ENCODE results near the gene BORCS5.

DNA sequence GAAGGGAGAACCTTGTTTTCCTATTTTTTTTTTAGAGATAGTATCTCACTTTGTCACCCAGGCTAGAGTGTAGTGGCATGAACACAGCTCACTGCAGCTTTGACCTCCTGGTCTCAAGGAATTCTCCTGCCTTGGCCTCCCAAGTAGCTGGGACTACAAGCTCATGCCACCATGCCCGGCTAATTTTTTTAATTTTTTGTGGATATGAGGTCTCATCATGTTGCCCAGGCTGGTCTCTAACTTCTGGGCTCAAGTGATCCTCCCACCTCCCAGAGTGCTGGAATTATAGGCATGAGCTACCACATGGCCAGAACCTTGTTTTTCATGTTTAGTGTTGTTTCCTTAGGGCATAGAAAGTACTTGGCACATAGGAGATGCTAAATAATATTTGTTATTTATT is 20.4 kb upstream of the BORCS5 start:
- TF ChIP-seq, protein P1, sequence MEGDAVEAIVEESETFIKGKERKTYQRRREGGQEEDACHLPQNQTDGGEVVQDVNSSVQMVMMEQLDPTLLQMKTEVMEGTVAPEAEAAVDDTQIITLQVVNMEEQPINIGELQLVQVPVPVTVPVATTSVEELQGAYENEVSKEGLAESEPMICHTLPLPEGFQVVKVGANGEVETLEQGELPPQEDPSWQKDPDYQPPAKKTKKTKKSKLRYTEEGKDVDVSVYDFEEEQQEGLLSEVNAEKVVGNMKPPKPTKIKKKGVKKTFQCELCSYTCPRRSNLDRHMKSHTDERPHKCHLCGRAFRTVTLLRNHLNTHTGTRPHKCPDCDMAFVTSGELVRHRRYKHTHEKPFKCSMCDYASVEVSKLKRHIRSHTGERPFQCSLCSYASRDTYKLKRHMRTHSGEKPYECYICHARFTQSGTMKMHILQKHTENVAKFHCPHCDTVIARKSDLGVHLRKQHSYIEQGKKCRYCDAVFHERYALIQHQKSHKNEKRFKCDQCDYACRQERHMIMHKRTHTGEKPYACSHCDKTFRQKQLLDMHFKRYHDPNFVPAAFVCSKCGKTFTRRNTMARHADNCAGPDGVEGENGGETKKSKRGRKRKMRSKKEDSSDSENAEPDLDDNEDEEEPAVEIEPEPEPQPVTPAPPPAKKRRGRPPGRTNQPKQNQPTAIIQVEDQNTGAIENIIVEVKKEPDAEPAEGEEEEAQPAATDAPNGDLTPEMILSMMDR (IDR thresholded peaks at IDR 0.05; ENCODE audit: low read length): no peak
- TF ChIP-seq EZH2 (IDR thresholded peaks at IDR 0.05; ENCODE audit: borderline replicate concordance, low read length): no peak

All from OCI-LY1 (cell line).